Naive B cell (primary cell): Measurements from ENCODE around the gene TARS1. TPM values are rescaled to one million over a fixed set of nuclear protein-coding genes. Genes with fewer than 3 reads are reported as not detected.
"Not testable (repeated sequence)": the region's sequence is repeated elsewhere in the genome, so short reads cannot be mapped to it uniquely, and the experiment has no call there.

Experiments used
- ATAC-seq, 2 donors: fragments of 150-1000 bp; cut with Tn5 transposase; 2 replicates each; pipeline ENCODE4 v1.10.0; 2021; ENCODE audit warnings: low read depth in 2 of 2, mild to moderate bottlenecking in 2 of 2, moderate library complexity in 2 of 2
- DNase-seq: peaks from one replicate; pipeline ENCODE4 v3.0.0; 2022
- H3K27ac Mint-ChIP-seq, 6 donors: one replicate each; pipeline ENCODE4 v1.8.0; 2020 to 2022; ENCODE audit warnings: mild to moderate bottlenecking in 6 of 6, mixed read lengths in 6 of 6, moderate library complexity in 5 of 6, inconsistent platforms in 2 of 6
- H3K27me3 Mint-ChIP-seq, 3 donors: one replicate each; pipeline ENCODE4 v1.8.0; 2021 to 2022; ENCODE audit warnings: mixed read lengths in 3 of 3, mild to moderate bottlenecking in 1 of 3
- H3K36me3 Mint-ChIP-seq, 2 donors: one replicate each; pipeline ENCODE4 v1.8.0; 2020 to 2022; ENCODE audit warnings: mixed read lengths in 2 of 2, inconsistent platforms in 1 of 2, mild to moderate bottlenecking in 1 of 2
- H3K4me1 Mint-ChIP-seq, 3 donors: one replicate each; pipeline ENCODE4 v1.8.0; 2020 to 2022; ENCODE audit warnings: mixed read lengths in 3 of 3, inconsistent platforms in 1 of 3, mild to moderate bottlenecking in 1 of 3, moderate library complexity in 1 of 3
- H3K4me3 Mint-ChIP-seq, 8 donors: one replicate each; pipeline ENCODE4 v1.8.0; 2020 to 2022; ENCODE audit warnings: mild to moderate bottlenecking in 8 of 8, mixed read lengths in 8 of 8, moderate library complexity in 8 of 8, inconsistent platforms in 2 of 8
- H3K9me3 Mint-ChIP-seq, 7 donors: one replicate each; pipeline ENCODE4 v1.8.0; 2020 to 2022; ENCODE audit warnings: mixed read lengths in 7 of 7, mild to moderate bottlenecking in 5 of 7, inconsistent platforms in 2 of 7, moderate library complexity in 1 of 7
- polyA plus RNA-seq, 6 donors: library from polyadenylated mRNA; unstranded; fragments of 300-500 nt; fragmentation: Illumina TruSeq; gene quantifications; one replicate each; pipeline ENCODE4 v1.2.3, GENCODE V29; 2021; ENCODE audit warnings: low read depth in 6 of 6

Gene TARS1
- polyA plus RNA-seq, 6 donors from 2014 or later, result 27.0 to 49.3 (median 43.0) TPM

DNA sequence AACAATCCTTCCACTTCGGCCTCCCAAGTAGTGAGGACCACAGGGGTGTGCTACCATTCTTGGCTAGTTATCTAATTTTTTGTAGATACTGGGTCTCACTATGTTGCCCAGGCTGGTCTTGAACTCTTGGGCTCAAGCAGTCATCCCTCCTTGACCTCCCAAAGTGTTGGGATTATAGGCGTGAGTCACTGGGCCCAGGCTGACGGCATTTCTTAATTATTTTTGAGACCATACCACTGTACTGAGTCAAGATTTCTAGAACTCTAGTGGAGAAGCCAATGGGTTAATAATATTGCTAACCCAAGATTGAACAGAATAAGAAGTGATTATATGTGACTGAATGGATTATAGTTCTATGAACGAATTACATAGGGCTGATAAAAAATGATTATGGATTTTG is 66.7 kb downstream of the TARS1 start:
- ATAC-seq (no peak), DNase-seq (no peak)
- no peak overlapping the region for H3K4me3 Mint-ChIP-seq
- no peak overlapping the region for H3K27ac Mint-ChIP-seq
- no peaks in the 10 kb centered on the region for H3K36me3 Mint-ChIP-seq
- peaks cover 0 to 8% (median 0%) of the 10 kb centered on the region in 3 donors for H3K27me3 Mint-ChIP-seq
- peaks cover 0 to 9% (median 4%) of the 10 kb centered on the region in 7 donors for H3K9me3 Mint-ChIP-seq
- no peaks in the 10 kb centered on the region for H3K4me1 Mint-ChIP-seq

DNA sequence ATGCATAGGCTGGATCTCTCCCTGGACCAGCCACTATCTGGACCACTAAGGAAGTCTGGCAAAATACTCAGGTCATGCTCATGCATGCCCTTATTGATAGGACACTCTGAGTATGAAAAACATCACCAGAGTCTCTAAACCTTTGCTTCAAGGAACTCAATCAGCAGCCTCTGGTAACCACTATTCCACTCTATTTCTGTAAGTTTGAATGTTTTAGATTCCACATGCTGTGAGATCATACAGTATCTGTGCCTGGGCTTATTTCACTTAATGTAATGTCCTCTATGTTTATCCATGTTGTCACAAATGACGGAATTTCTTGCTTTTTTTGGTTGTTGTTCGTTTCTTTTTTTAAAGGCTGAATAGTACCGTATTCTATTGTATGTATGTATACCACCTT is 68.3 kb downstream of the TARS1 start:
- Mint-ChIP-seq H3K36me3 (no peaks in the 10 kb centered on the region), H3K9me3 (peaks cover 0 to 9% (median 4%) of the 10 kb centered on the region in 7 donors), H3K27ac (no peak overlapping the region), H3K27me3 (peaks cover 0 to 8% (median 0%) of the 10 kb centered on the region in 3 donors), H3K4me1 (no peaks in the 10 kb centered on the region), H3K4me3 (no peak overlapping the region)
- no peak for DNase-seq
- no peak for ATAC-seq

DNA sequence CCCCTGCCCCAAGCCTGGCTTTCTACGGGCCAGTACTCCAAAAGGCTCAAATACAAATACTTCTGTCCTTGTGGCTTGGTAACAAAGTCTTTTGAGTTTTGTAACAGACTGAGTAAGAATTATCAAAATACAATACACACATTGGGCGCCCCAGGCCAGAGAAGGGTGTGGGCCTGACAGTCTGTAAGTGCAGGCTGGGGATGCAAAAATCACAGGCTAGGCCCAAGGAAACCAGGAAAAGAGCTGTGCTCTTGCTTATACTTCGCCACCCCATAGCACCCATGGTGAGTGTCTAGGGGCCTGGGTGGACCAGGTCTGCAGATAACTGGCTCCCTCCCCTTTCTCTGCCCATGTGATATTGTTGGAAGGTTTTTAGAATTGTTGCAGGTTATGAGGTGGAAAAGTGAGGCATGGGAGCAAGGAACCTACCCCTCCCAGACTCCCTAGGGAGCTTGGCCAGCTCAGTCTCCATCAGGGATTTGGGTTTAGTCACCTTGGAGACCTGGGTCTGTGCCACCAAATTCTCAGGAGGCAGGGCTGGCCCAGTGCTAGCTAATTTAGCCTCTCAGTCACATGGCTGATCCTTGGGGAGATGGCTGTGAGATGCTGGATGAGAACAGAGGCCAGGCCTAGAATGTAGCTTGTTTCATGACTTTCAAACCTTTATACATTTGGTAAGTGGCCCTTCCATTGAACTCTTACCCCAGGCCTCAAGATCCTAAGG is 72.9 kb downstream of the TARS1 start:
- ATAC-seq (no peak), DNase-seq (no peak)
- no peaks in the 10 kb centered on the region for H3K4me1 Mint-ChIP-seq
- peaks cover 3 to 17% (median 9%) of the 10 kb centered on the region in 7 donors for H3K9me3 Mint-ChIP-seq
- H3K27me3 Mint-ChIP-seq, result peaks cover 0 to 5% (median 4%) of the 10 kb centered on the region in 3 donors
- peak overlapping the region in 1 of 8 donors; percentile 69 for H3K4me3 Mint-ChIP-seq
- H3K27ac Mint-ChIP-seq, result no peak overlapping the region
- peaks cover 0 to 8% of the 10 kb centered on the region in 2 donors for H3K36me3 Mint-ChIP-seq

DNA sequence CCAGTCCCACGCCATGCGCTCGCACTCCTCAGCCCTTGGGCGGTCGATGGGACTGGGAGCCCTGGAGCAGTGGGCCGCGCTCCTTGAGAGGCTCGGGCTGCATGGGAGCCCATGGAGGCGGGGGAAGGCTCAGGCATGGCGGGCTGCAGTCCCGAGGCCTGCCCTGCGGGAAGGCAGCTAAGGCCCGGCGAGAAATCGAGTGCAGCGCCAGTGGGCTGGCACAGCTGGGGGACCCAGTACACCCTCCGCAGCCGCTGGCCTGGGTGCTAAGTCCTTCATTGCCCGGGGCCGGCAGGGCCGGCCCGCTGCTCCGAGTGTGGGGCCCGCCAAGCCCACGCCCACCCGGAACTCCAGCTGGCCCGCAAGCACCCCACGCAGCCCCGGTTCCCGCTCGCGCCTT is 74.6 kb downstream of the TARS1 start:
- H3K27me3 Mint-ChIP-seq, DNase-seq, ATAC-seq, H3K27ac Mint-ChIP-seq, H3K4me1 Mint-ChIP-seq, H3K4me3 Mint-ChIP-seq: not testable (repeated sequence)
- Mint-ChIP-seq H3K36me3 (peaks cover 0 to 15% of the 10 kb centered on the region in 2 donors), H3K9me3 (peaks cover 4 to 15% (median 13%) of the 10 kb centered on the region in 7 donors)

DNA sequence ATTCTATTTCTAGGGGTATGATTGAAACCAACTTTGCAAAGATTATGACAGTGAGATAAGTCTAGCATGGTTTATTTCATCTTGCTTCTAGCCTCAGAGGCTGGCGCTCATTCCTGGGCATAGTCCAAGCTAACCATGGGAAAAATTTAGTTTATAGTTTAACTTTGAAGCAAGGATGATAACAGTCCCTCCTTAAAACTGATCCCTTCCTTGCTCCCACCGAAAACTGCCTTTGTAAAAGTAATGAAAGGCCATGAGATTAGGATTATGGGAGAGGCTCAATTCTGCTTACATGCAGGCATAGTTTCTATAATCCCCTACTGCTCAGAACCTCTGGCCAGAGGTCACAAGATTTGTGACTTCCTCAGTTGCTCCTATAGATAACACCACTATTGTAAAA is 75.7 kb downstream of the TARS1 start:
- Mint-ChIP-seq H3K4me1 (no peaks in the 10 kb centered on the region), H3K27me3 (peaks cover 0 to 5% (median 0%) of the 10 kb centered on the region in 3 donors), H3K4me3 (no peak overlapping the region), H3K36me3 (peaks cover 0 to 15% of the 10 kb centered on the region in 2 donors), H3K27ac (no peak overlapping the region), H3K9me3 (peaks cover 4 to 15% (median 12%) of the 10 kb centered on the region in 7 donors)
- DNase-seq (no peak), ATAC-seq (no peak)
